ENCODE data around the gene APP.
"Not testable (repeated sequence)": the region's sequence is repeated elsewhere in the genome, so short reads cannot be mapped to it uniquely, and the experiment has no call there.

APP gene

DNA sequence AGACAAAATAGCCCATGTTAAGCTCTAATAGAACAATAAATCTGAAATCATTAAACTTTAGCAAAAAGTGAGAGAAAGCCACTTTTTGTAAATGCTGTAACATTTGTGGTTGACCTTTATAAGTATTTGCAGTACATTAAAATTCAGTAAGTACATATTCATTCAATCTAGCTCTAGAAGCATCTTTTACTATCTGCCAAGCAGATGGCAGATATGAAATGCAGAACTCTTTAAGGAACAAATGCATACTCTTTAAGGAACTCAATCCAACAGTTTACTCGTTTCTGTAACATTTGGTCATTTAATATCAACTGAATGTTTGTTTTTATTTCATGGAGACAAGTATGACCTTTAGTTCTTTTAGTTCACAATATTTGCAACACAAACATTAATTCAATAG, 150.1 kb downstream of the APP start:
- TF ChIP-seq, protein P1, sequence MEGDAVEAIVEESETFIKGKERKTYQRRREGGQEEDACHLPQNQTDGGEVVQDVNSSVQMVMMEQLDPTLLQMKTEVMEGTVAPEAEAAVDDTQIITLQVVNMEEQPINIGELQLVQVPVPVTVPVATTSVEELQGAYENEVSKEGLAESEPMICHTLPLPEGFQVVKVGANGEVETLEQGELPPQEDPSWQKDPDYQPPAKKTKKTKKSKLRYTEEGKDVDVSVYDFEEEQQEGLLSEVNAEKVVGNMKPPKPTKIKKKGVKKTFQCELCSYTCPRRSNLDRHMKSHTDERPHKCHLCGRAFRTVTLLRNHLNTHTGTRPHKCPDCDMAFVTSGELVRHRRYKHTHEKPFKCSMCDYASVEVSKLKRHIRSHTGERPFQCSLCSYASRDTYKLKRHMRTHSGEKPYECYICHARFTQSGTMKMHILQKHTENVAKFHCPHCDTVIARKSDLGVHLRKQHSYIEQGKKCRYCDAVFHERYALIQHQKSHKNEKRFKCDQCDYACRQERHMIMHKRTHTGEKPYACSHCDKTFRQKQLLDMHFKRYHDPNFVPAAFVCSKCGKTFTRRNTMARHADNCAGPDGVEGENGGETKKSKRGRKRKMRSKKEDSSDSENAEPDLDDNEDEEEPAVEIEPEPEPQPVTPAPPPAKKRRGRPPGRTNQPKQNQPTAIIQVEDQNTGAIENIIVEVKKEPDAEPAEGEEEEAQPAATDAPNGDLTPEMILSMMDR (conservative IDR thresholded peaks at IDR 0.05; ENCODE audit: low read depth), result no peak
- no peak for DNase-seq (ENCODE audit: low spot score)
- ChIA-PET POLR2A (ENCODE audit: low non-redundant PET) (no interaction called here), CTCF (interaction anchor here (0.5 to 0.6 kb wide), 2 partner anchors 160 to 540 kb away, joined by 3 read pairs; no protein-coding TSS in a partner anchor)
- no peak overlapping the region for H3K27ac ChIP-seq

- POLR2A ChIA-PET (ENCODE audit: low non-redundant PET), result no interaction called here
- CTCF ChIA-PET, result interaction anchor here (0.6 kb wide), 2 partner anchors 19 to 160 kb away, joined by 3 to 5 read pairs; no protein-coding TSS in a partner anchor
- no peak overlapping the region for H3K27ac ChIP-seq
- TF ChIP-seq, protein P1 (conservative IDR thresholded peaks at IDR 0.05; ENCODE audit: low read depth), result no peak
- no peak for DNase-seq (ENCODE audit: low spot score)
These were observed 150.5 kb downstream of the APP start for GRCh38 chr21:26020081-26020480.

- DNase-seq (ENCODE audit: low spot score), result no peak
- CTCF ChIA-PET, result interaction anchor here (0.6 kb wide), 1 partner anchor 20 kb away, joined by 5 read pairs; no protein-coding TSS in a partner anchor
- POLR2A ChIA-PET (ENCODE audit: low non-redundant PET), result no interaction called here
These were observed 151.3 kb downstream of the APP start for GRCh38 chr21:26019236-26019635.

GRCh38 chr21:26013970-26014369, 156.6 kb downstream of the APP start:
- H3K27ac ChIP-seq, result no peak overlapping the region
- ChIA-PET CTCF (no interaction called here), POLR2A (ENCODE audit: low non-redundant PET) (no interaction called here)
- DNase-seq (ENCODE audit: low spot score), result no peak
- TF ChIP-seq, protein P1 (conservative IDR thresholded peaks at IDR 0.05; ENCODE audit: low read depth), result no peak

More at GRCh38 chr21:26019236-26019635, 151.3 kb downstream of the APP start:
- no peak overlapping the region for H3K27ac ChIP-seq
- TF ChIP-seq, protein P1 (conservative IDR thresholded peaks at IDR 0.05; ENCODE audit: low read depth), result no peak

GRCh38 chr21:26012482-26012881, 158.1 kb downstream of the APP start:
- CTCF ChIA-PET; H3K27ac ChIP-seq; DNase-seq (ENCODE audit: low spot score): not testable (repeated sequence)
- POLR2A ChIA-PET (ENCODE audit: low non-redundant PET), result interaction anchor here (0.6 kb wide), 1 partner anchor 279 kb away, joined by 3 read pairs; no protein-coding TSS in a partner anchor

DNA sequence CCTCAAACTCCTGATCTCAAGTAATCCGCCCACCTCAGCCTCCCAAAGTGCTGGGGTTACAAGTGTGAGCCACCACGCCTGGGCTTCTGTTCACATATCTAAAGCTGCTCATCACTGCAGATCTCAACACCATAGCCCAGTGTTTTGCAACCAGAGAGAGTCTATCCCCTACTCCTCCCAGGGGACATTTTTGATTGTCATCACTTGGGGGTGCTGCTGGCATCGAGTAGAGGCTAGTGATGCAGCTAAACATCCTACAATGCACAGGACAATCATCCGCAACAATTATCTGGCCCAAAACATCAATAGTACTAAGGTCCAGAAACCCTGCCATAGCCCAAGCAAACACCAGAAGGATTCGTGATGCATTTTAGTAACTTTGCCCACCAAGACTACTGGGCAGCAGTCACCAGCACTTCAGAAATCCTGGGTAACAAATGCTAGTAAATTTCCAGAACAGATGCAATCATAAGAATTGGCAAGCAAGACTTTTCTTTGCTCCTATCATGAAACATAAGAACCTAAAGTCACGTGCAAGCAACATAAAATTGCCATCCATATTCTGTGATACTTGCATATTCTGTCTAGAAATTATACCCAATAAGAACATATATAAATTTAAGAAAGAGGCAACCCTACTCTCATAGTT, 159.2 kb downstream of the APP start:
- H3K27ac ChIP-seq, result no peak overlapping the region
- ChIA-PET POLR2A (ENCODE audit: low non-redundant PET) (interaction anchor here (0.6 kb wide), 1 partner anchor 92 kb away, joined by 4 read pairs; no protein-coding TSS in a partner anchor), CTCF (interaction anchor here (0.7 kb wide), 1 partner anchor 306 kb away, joined by 5 read pairs; no protein-coding TSS in a partner anchor)
- TF ChIP-seq, protein P1 (conservative IDR thresholded peaks at IDR 0.05; ENCODE audit: low read depth), result no peak
- DNase-seq (ENCODE audit: low spot score), result no peak

- ChIA-PET CTCF (interaction anchor here (0.6 to 1.2 kb wide), 3 partner anchors 161 to 1912 kb away, joined by 3 to 4 read pairs (median 3); no protein-coding TSS in a partner anchor), POLR2A (ENCODE audit: low non-redundant PET) (no interaction called here)
- no peak overlapping the region for H3K27ac ChIP-seq
- no peak for DNase-seq (ENCODE audit: low spot score)
- TF ChIP-seq, protein P1 (conservative IDR thresholded peaks at IDR 0.05; ENCODE audit: low read depth), result no peak
These were observed 162.5 kb downstream of the APP start for GRCh38 chr21:26007951-26008498.
